HEK293 (cell line): ENCODE measurements around the gene ATP5MC3.

Experiments used
- CTCF ChIA-PET: fragments of 350-600 bp; formaldehyde crosslinking; extraction: SDS; loops from one replicate; lab custom pipeline; 2021; ENCODE audit warnings: antibody characterized with exemption; lab: Yijun Ruan, JAX
- POLR2A ChIA-PET: fragments of 300-600 bp; formaldehyde crosslinking; extraction: SDS; loops from one replicate; lab custom pipeline; 2020; ENCODE audit warnings: antibody characterized with exemption, inconsistent platforms; lab: Yijun Ruan, JAX
- H3K27ac ChIP-seq: fragments of 200-500 bp; sonication (Bioruptor generic); 2 replicates; pipeline ENCODE4 v1.5.1; 2014; ENCODE audit warnings: low read depth, low read length, control low read depth, inconsistent platforms; ENCODE audit errors: extremely low read depth
- H3K36me3 ChIP-seq, 2 experiments: fragments of 200-500 bp in 1 of 2; sonication (Bioruptor generic) in 1 of 2; 1 replicate in 1 of 2; 2 replicates in 1 of 2; pipeline ENCODE4 v1.5.1; 2014 to 2017; ENCODE audit warnings: inconsistent platforms in 2 of 2, low read length in 2 of 2; ENCODE audit not compliant: control insufficient read depth in 2 of 2, insufficient read depth in 1 of 2
- H3K4me1 ChIP-seq: fragments of 200-500 bp; sonication (Bioruptor generic); 2 replicates; pipeline ENCODE4 v1.5.1; 2014; ENCODE audit warnings: mild to moderate bottlenecking, low read length, inconsistent platforms; ENCODE audit not compliant: control insufficient read depth, insufficient read depth
- H3K4me3 ChIP-seq: 2 replicates; pipeline ENCODE4 v1.5.1; 2011; ENCODE audit warnings: low read depth, mild to moderate bottlenecking, control low read depth, low read length, moderate library complexity
- H3K9me3 ChIP-seq: fragments of 200-500 bp; sonication (Bioruptor generic); 2 replicates; pipeline ENCODE4 v1.5.1; 2014; ENCODE audit warnings: low read depth, low read length, inconsistent platforms; ENCODE audit not compliant: control insufficient read depth, insufficient read depth
- FEZF1 ChIP-seq: fragments of 450-650 bp; formaldehyde crosslinking; IDR thresholded peaks from 2 replicates; pipeline ENCODE4 v1.5.1; 2016; ENCODE audit warnings: missing biosample characterization, missing genetic modification characterization
- GLIS2 ChIP-seq: fragments of 450-650 bp; formaldehyde crosslinking; IDR thresholded peaks from 2 replicates; pipeline ENCODE4 v1.5.1; 2016; ENCODE audit warnings: missing biosample characterization, missing genetic modification characterization
- HIC1 ChIP-seq: fragments of 450-650 bp; formaldehyde crosslinking; IDR thresholded peaks from 2 replicates; pipeline ENCODE4 v1.5.1; 2016; ENCODE audit warnings: missing biosample characterization, missing genetic modification characterization
- HOXD13 ChIP-seq: sonication (generic); formaldehyde crosslinking; IDR thresholded peaks from 2 replicates; pipeline ENCODE4 v1.8.0; 2022; ENCODE audit warnings: missing genetic modification reagents, borderline replicate concordance
- OSR2 ChIP-seq: fragments of 450-650 bp; formaldehyde crosslinking; IDR thresholded peaks from 2 replicates; pipeline ENCODE4 v1.5.1; 2016; ENCODE audit warnings: missing biosample characterization, missing genetic modification characterization
- SP3 ChIP-seq: fragments of 450-650 bp; formaldehyde crosslinking; IDR thresholded peaks from 2 replicates; pipeline ENCODE4 v1.5.1; 2016; ENCODE audit warnings: missing biosample characterization, missing genetic modification characterization
- TCF7L2 ChIP-seq: IDR thresholded peaks from 2 replicates; pipeline ENCODE4 v1.6.1; 2011; ENCODE audit warnings: low read depth, mild to moderate bottlenecking, inconsistent platforms, low read length, moderate library complexity, borderline replicate concordance
- YY1 ChIP-seq: fragments of 450-650 bp; formaldehyde crosslinking; IDR thresholded peaks from 2 replicates; pipeline ENCODE4 v1.5.1; 2018; ENCODE audit warnings: missing biosample characterization, missing genetic modification characterization
- ZBTB11 ChIP-seq: fragments of 450-650 bp; formaldehyde crosslinking; conservative IDR thresholded peaks from 2 replicates; pipeline ENCODE4 v1.5.1; 2016; ENCODE audit warnings: low read depth, missing biosample characterization, missing genetic modification characterization
- ZBTB8A ChIP-seq: fragments of 450-650 bp; formaldehyde crosslinking; IDR thresholded peaks from 2 replicates; pipeline ENCODE4 v1.5.1; 2016; ENCODE audit warnings: missing biosample characterization, missing genetic modification characterization
- ZFP69B ChIP-seq: fragments of 450-650 bp; formaldehyde crosslinking; IDR thresholded peaks from 2 replicates; pipeline ENCODE4 v1.5.1; 2016; ENCODE audit warnings: missing biosample characterization, missing genetic modification characterization
- ZNF19 ChIP-seq: fragments of 450-650 bp; formaldehyde crosslinking; IDR thresholded peaks from 2 replicates; pipeline ENCODE4; 2016; ENCODE audit warnings: missing biosample characterization, missing genetic modification characterization, low read depth
- ZNF24 ChIP-seq: fragments of 450-650 bp; formaldehyde crosslinking; IDR thresholded peaks from 2 replicates; pipeline ENCODE4 v1.5.1; 2016; ENCODE audit warnings: missing biosample characterization, missing genetic modification characterization
- ZNF341 ChIP-seq: fragments of 450-650 bp; formaldehyde crosslinking; IDR thresholded peaks from 2 replicates; pipeline ENCODE4; 2016; ENCODE audit warnings: low read depth, missing biosample characterization, missing genetic modification characterization
- ZNF398 ChIP-seq: fragments of 450-650 bp; formaldehyde crosslinking; IDR thresholded peaks from 2 replicates; pipeline ENCODE4 v1.5.1; 2017; ENCODE audit warnings: missing biosample characterization, missing genetic modification characterization
- ZNF416 ChIP-seq: fragments of 450-650 bp; formaldehyde crosslinking; IDR thresholded peaks from 2 replicates; pipeline ENCODE4 v1.5.1; 2016; ENCODE audit warnings: missing biosample characterization, missing genetic modification characterization
- ZNF433 ChIP-seq: fragments of 450-650 bp; formaldehyde crosslinking; IDR thresholded peaks from 2 replicates; pipeline ENCODE4 v1.5.1; 2016; ENCODE audit warnings: missing biosample characterization, missing genetic modification characterization, low read depth
- ZNF501 ChIP-seq: fragments of 450-650 bp; formaldehyde crosslinking; IDR thresholded peaks from 2 replicates; pipeline ENCODE4 v1.5.1; 2016; ENCODE audit warnings: missing biosample characterization, missing genetic modification characterization
- ZNF530 ChIP-seq: fragments of 450-650 bp; formaldehyde crosslinking; IDR thresholded peaks from 2 replicates; pipeline ENCODE4 v1.5.1; 2016; ENCODE audit warnings: low read depth, missing biosample characterization, missing genetic modification characterization
- ZNF549 ChIP-seq: fragments of 450-650 bp; IDR thresholded peaks from 2 replicates; pipeline ENCODE4 v1.5.1; 2018; ENCODE audit warnings: missing biosample characterization, missing genetic modification characterization, mild to moderate bottlenecking, inconsistent platforms, moderate library complexity
- ZNF555 ChIP-seq: fragments of 450-650 bp; formaldehyde crosslinking; conservative IDR thresholded peaks from 2 replicates; pipeline ENCODE4 v1.5.1; 2017; ENCODE audit warnings: missing biosample characterization, mild to moderate bottlenecking, missing genetic modification characterization, inconsistent platforms
- ZNF600 ChIP-seq: fragments of 450-650 bp; formaldehyde crosslinking; IDR thresholded peaks from 2 replicates; pipeline ENCODE4 v1.5.1; 2016; ENCODE audit warnings: missing biosample characterization, missing genetic modification characterization
- ZNF639 ChIP-seq: fragments of 450-650 bp; formaldehyde crosslinking; IDR thresholded peaks from 2 replicates; pipeline ENCODE4 v1.5.1; 2016; ENCODE audit warnings: missing biosample characterization, missing genetic modification characterization
- ZNF692 ChIP-seq: fragments of 450-650 bp; formaldehyde crosslinking; IDR thresholded peaks from 2 replicates; pipeline ENCODE4 v1.5.1; 2016; ENCODE audit warnings: missing biosample characterization, missing genetic modification characterization
- ZNF76 ChIP-seq: fragments of 450-650 bp; formaldehyde crosslinking; IDR thresholded peaks from 2 replicates; pipeline ENCODE4; 2016; ENCODE audit warnings: low read depth, missing biosample characterization, missing genetic modification characterization, borderline replicate concordance
- ZNF837 ChIP-seq: fragments of 450-650 bp; formaldehyde crosslinking; IDR thresholded peaks from 2 replicates; pipeline ENCODE4 v1.5.1; 2016; ENCODE audit warnings: missing biosample characterization, missing genetic modification characterization
- ZSCAN18 ChIP-seq: fragments of 450-650 bp; formaldehyde crosslinking; IDR thresholded peaks from 2 replicates; pipeline ENCODE4 v1.5.1; 2016; ENCODE audit warnings: missing biosample characterization, missing genetic modification characterization

The ATP5MC3 gene

GRCh38 chr2:175169191-175169590 is 12.3 kb downstream of the ATP5MC3 start (continued):
- TF ChIP-seq HOXD13 (CRISPR knock-in tag) (no peak), ZNF76 (tag by site-specific recombination) (no peak), TCF7L2 (no peak), ZFP69B (tag by site-specific recombination) (no peak), ZNF530 (tag by site-specific recombination) (no peak), ZNF639 (tag by site-specific recombination) (no peak), OSR2 (no peak), ZNF19 (tag by site-specific recombination) (no peak), ZNF433 (no peak), ZNF24 (no peak), ZNF837 (tag by site-specific recombination) (no peak), ZNF555 (tag by site-specific recombination) (no peak), YY1 (no peak)

GRCh38 chr2:175168564-175168945 is 13.0 kb downstream of the ATP5MC3 start:
- Histone ChIP-seq H3K36me3 (peaks cover 0 to 4% of the 10 kb centered on the region in 2 experiments; a peak in 1 of 3 replicates), H3K4me3 (peak overlapping the region; percentile 80), H3K4me1 (no peaks in the 10 kb centered on the region), H3K9me3 (no peaks in the 10 kb centered on the region), H3K27ac (peak overlapping the region; percentile 56; the same call in 1 of the 2 replicates)
- CTCF ChIA-PET, result interaction anchor here (0.5 to 0.9 kb wide), 4 partner anchors 9 to 683 kb away, joined by 3 read pairs; no protein-coding TSS in a partner anchor
- POLR2A ChIA-PET, result interaction anchor here (0.9 to 1.3 kb wide), 7 partner anchors 10 to 164 kb away, joined by 3 to 21 read pairs (median 3); partner anchors contain the start of genes ATP5MC3 and CHN1
- TF ChIP-seq ZNF549 (tag by site-specific recombination), result no peak
- peak; percentile 51; the same call in 1 of the 2 replicates for TF ChIP-seq SP3 (tag by site-specific recombination)
- no peak; the same call in 1 of the 2 replicates for TF ChIP-seq ZNF600 (tag by site-specific recombination)
- TF ChIP-seq FEZF1 (tag by site-specific recombination), result no peak
- TF ChIP-seq HIC1 (tag by site-specific recombination), result no peak; the same call in 1 of the 2 replicates
- peak; percentile 42; the same call in 1 of the 2 replicates for TF ChIP-seq ZNF398
- TF ChIP-seq ZNF501 (tag by site-specific recombination), result no peak
- TF ChIP-seq ZBTB11 (tag by site-specific recombination), result peak; percentile 72
- no peak; the same call in 1 of the 2 replicates for TF ChIP-seq GLIS2
- no peak for TF ChIP-seq ZNF416 (tag by site-specific recombination)
- TF ChIP-seq ZBTB8A (tag by site-specific recombination), result no peak
- TF ChIP-seq ZNF341 (tag by site-specific recombination), result peak; percentile 87
- no peak for TF ChIP-seq ZSCAN18 (tag by site-specific recombination)
- 0 out of 2 replicates have a peak, but pooled peaks have one; percentile 11 for TF ChIP-seq ZNF692
